B cell (primary cell): Measurements from ENCODE around the gene EEF1AKMT2. TPM values are rescaled to one million over a fixed set of nuclear protein-coding genes. Genes with fewer than 3 reads are reported as not detected.
A peak's percentile ranks its signal among the peaks of the same experiment; 100 is the strongest.

Experiments used
- ATAC-seq: fragments of 200-7000 bp; cut with Tn5 transposase; one replicate; pipeline ENCODE4 v1.10.0; 2021; ENCODE audit warnings: low read depth, mild to moderate bottlenecking, moderate number of reproducible peaks, moderate library complexity
- CTCF ChIA-PET: fragments of 350-600 bp; sonication (Branson Sonifier 250); formaldehyde crosslinking; loops from one replicate; lab custom pipeline; 2021; ENCODE audit warnings: antibody characterized with exemption, inconsistent platforms; lab: Charles Lee
- POLR2A ChIA-PET: fragments of 350-600 bp; sonication (Branson Sonifier 250); formaldehyde crosslinking; loops from one replicate; lab custom pipeline; 2021; ENCODE audit warnings: antibody characterized with exemption; lab: Charles Lee
- DNase-seq: peaks from one replicate; pipeline ENCODE4 v3.0.0; 2013
- H2AFZ ChIP-seq: 2 replicates; pipeline ENCODE4 v1.6.1; 2012; ENCODE audit warnings: mild to moderate bottlenecking, low read depth, low read length; ENCODE audit not compliant: insufficient read depth, poor library complexity, severe bottlenecking
- H3K27ac ChIP-seq, 2 donors: 1 replicate in 1 of 2; 2 replicates in 1 of 2; pipeline ENCODE4 v1.5.1; 2012 to 2013; ENCODE audit warnings: low read length in 2 of 2, mild to moderate bottlenecking in 2 of 2, moderate library complexity in 1 of 2
- H3K27me3 ChIP-seq, 4 experiments: fragments of 200-600 bp in 1 of 4; sonication (generic) in 1 of 4; replicated peaks in 1 of 4; 1 replicate in 2 of 4; 2 replicates in 2 of 4; pipeline versions ENCODE4 v1.6.1 to v1.7.0; 2013 to 2016; ENCODE audit warnings: low read length in 3 of 4, mild to moderate bottlenecking in 2 of 4, mixed read lengths in 1 of 4, moderate library complexity in 1 of 4; ENCODE audit not compliant: insufficient read depth in 4 of 4, control insufficient read depth in 3 of 4; ENCODE audit errors: control extremely low read depth in 1 of 4
- H3K36me3 ChIP-seq, 2 experiments: replicated peaks in 1 of 2; 1 replicate in 1 of 2; 2 replicates in 1 of 2; pipeline versions ENCODE4 v1.6.1 to v1.7.1; 2013; ENCODE audit warnings: low read length in 1 of 2; ENCODE audit not compliant: insufficient read depth in 2 of 2, control insufficient read depth in 1 of 2; ENCODE audit errors: control extremely low read depth in 1 of 2, extremely low read depth in 1 of 2
- H3K4me1 ChIP-seq, 2 donors: fragments of 200-600 bp in 1 of 2; sonication (generic) in 1 of 2; 1 replicate in 1 of 2; 2 replicates in 1 of 2; pipeline versions ENCODE4 v1.5.1 to v1.6.1; 2013 to 2017; ENCODE audit warnings: low read length in 2 of 2; ENCODE audit not compliant: control insufficient read depth in 2 of 2, insufficient read depth in 2 of 2
- H3K4me2 ChIP-seq: replicated peaks from 2 replicates; pipeline ENCODE3; 2012; ENCODE audit warnings: mild to moderate bottlenecking, low read depth, low read length; ENCODE audit not compliant: poor library complexity, severe bottlenecking
- H3K4me3 ChIP-seq, 5 experiments: fragments of 200-600 bp in 1 of 5; sonication (generic) in 1 of 5; 1 replicate in 3 of 5; 2 replicates in 2 of 5; pipeline versions ENCODE4 v1.5.1 to v1.7.0; 2011 to 2016; ENCODE audit warnings: low read length in 4 of 5, mild to moderate bottlenecking in 4 of 5, low read depth in 2 of 5, control low read depth in 1 of 5, moderate library complexity in 1 of 5; ENCODE audit not compliant: insufficient read depth in 1 of 5; ENCODE audit errors: control extremely low read depth in 1 of 5, extremely low read depth in 1 of 5
- H3K79me2 ChIP-seq: fragments of 200-600 bp; sonication (generic); one replicate; pipeline ENCODE4 v1.6.0; 2016; ENCODE audit warnings: low read length; ENCODE audit not compliant: control insufficient read depth, insufficient read depth
- H3K9ac ChIP-seq: fragments of 200-600 bp; sonication (generic); 2 replicates; pipeline ENCODE4 v1.6.1; 2017; ENCODE audit warnings: mild to moderate bottlenecking, low read length, moderate library complexity
- H3K9me3 ChIP-seq, 3 donors: one replicate each; pipeline versions ENCODE4 v1.6.1 to v1.7.1; 2013; ENCODE audit warnings: low read length in 2 of 3; ENCODE audit not compliant: control insufficient read depth in 2 of 3, insufficient read depth in 1 of 3; ENCODE audit errors: control extremely low read depth in 1 of 3
- H4K20me1 ChIP-seq: 2 replicates; pipeline ENCODE4 v1.6.0; 2012; ENCODE audit warnings: mild to moderate bottlenecking, low read length; ENCODE audit not compliant: insufficient read depth, control insufficient read depth, poor library complexity, severe bottlenecking
- H3K27ac Mint-ChIP-seq: one replicate; pipeline ENCODE4 v1.8.0; 2021; ENCODE audit warnings: mixed read lengths
- H3K27me3 Mint-ChIP-seq: one replicate; pipeline ENCODE4 v1.8.0; 2021; ENCODE audit warnings: mixed read lengths
- H3K4me1 Mint-ChIP-seq: one replicate; pipeline ENCODE4 v1.8.0; 2021; ENCODE audit warnings: mixed read lengths
- H3K4me3 Mint-ChIP-seq: one replicate; pipeline ENCODE4 v1.8.0; 2021; ENCODE audit warnings: mixed read lengths
- H3K9me3 Mint-ChIP-seq: one replicate; pipeline ENCODE4 v1.8.0; 2022; ENCODE audit warnings: mixed read lengths; ENCODE audit not compliant: insufficient read depth
- CTCF ChIP-seq: fragments of 200-600 bp; IDR thresholded peaks from one replicate; pipeline ENCODE4 v1.8.0; 2022; ENCODE audit warnings: antibody characterized with exemption, mild to moderate bottlenecking
- EZH2 ChIP-seq: IDR thresholded peaks from 2 replicates; pipeline ENCODE4 v1.6.1; 2012; ENCODE audit warnings: borderline replicate concordance, low read depth, mild to moderate bottlenecking, moderate library complexity, low read length; ENCODE audit not compliant: insufficient read depth, poor library complexity, severe bottlenecking
- WGBS: methylation state at CpG from one replicate; pipeline ENCODE4 v1.1.5; 2013; ENCODE audit warnings: missing lambda C conversion rate; ENCODE audit not compliant: insufficient coverage; 5-methylcytosine and 5-hydroxymethylcytosine counted together
- intact Hi-C: fragments of 100-400 bp; cut with micrococcal nuclease; formaldehyde crosslinking; loops from one replicate; pipeline ENCODE4 v1.10.0; 2022
- polyA plus RNA-seq: library from polyadenylated mRNA; depleted of rRNA; stranded (reverse); fragments of >200 nt; gene quantifications from 2 replicates; pipeline ENCODE4 v1.2.3, GENCODE V29; 2012
- total RNA-seq, 2 donors: library from RNA; stranded (reverse); fragments of 120-200 nt in 1 of 2; gene quantifications; 1 replicate in 1 of 2; 2 replicates in 1 of 2; pipeline versions ENCODE4 v1.2.3 to v1.2.4, GENCODE V29; 2013 to 2022

The EEF1AKMT2 gene
- total and polyA plus RNA-seq, 2 donors (not counting 1 experiment from before 2014, with no cell fraction given), result 8.8 to 15.0 TPM

GRCh38 chr10:124737708-124738107, 54.0 kb downstream of the EEF1AKMT2 start:
- DNase-seq (no peak), ATAC-seq (no peak)
- Histone ChIP-seq H3K4me2 (peak overlapping the region; percentile 90), H3K9ac (peak overlapping the region; percentile 4), H4K20me1 (peaks cover 70% of the 10 kb centered on the region), H2AFZ (no peak overlapping the region), H3K4me3 (no peak overlapping the region), H3K4me1 (peaks cover 88 to 99% of the 10 kb centered on the region in 2 donors), H3K79me2 (peaks cover 100% of the 10 kb centered on the region), H3K9me3 (no peaks in the 10 kb centered on the region), H3K36me3 (peaks cover 0 to 20% of the 10 kb centered on the region in 2 experiments), H3K27ac (peak overlapping the region; percentile 1 to 98), H3K27me3 (no peaks in the 10 kb centered on the region)
- Mint-ChIP-seq H3K27ac (peak overlapping the region; percentile 73), H3K9me3 (no peaks in the 10 kb centered on the region), H3K4me3 (peak overlapping the region; percentile 66), H3K27me3 (no peaks in the 10 kb centered on the region), H3K4me1 (peaks cover 99% of the 10 kb centered on the region)
- TF ChIP-seq EZH2 (no peak), CTCF (no peak)
- CTCF ChIA-PET, result interaction anchor here (1.9 to 7.9 kb wide), 2 partner anchors 13 to 197 kb away, joined by 5 to 353 read pairs; no protein-coding TSS in a partner anchor
- POLR2A ChIA-PET, result no interaction called here
- intact Hi-C loops, result no loop called here
- WGBS, result 63% methylated on average over 2 of the region's 2 CpGs

GRCh38 chr10:124737221-124737620, 54.5 kb downstream of the EEF1AKMT2 start:
- peaks cover 97% of the 10 kb centered on the region for H3K4me1 Mint-ChIP-seq
- Histone ChIP-seq H3K27me3 (no peaks in the 10 kb centered on the region), H3K4me2 (peak overlapping the region; percentile 90), H3K79me2 (peaks cover 100% of the 10 kb centered on the region), H3K27ac (peak overlapping the region; percentile 1 to 98), H3K36me3 (peaks cover 0 to 23% of the 10 kb centered on the region in 2 experiments), H3K4me3 (no peak overlapping the region), H2AFZ (no peak overlapping the region), H3K4me1 (peaks cover 93 to 100% of the 10 kb centered on the region in 2 donors), H4K20me1 (peaks cover 65% of the 10 kb centered on the region), H3K9me3 (no peaks in the 10 kb centered on the region), H3K9ac (peak overlapping the region; percentile 4)
- H3K4me3 Mint-ChIP-seq, result peak overlapping the region; percentile 66
- no peak for ATAC-seq
- CTCF ChIA-PET, result interaction anchor here (0.8 to 7.9 kb wide), 4 partner anchors 13 to 205 kb away, joined by 3 to 353 read pairs (median 4); no protein-coding TSS in a partner anchor
- POLR2A ChIA-PET, result interaction anchor here (0.6 kb wide), 1 partner anchor 69 kb away, joined by 3 read pairs; no protein-coding TSS in a partner anchor
- TF ChIP-seq CTCF (no peak), EZH2 (no peak)
- DNase-seq, result no peak
- H3K9me3 Mint-ChIP-seq, result no peaks in the 10 kb centered on the region
- WGBS, result 48% methylated on average over 5 of the region's 7 CpGs
- H3K27ac Mint-ChIP-seq, result peak overlapping the region; percentile 73
- no peaks in the 10 kb centered on the region for H3K27me3 Mint-ChIP-seq
- intact Hi-C loops, result no loop called here
